GM23338 (cell line): ENCODE measurements around the gene ABI1. TPM values are rescaled to one million over a fixed set of nuclear protein-coding genes. Genes with fewer than 3 reads are reported as not detected.

Source experiments
- ATAC-seq: fragments of 200-7000 bp; cut with Tn5 transposase; 3 replicates; pipeline ENCODE4 v1.9.1; 2020
- DNase-seq: peaks from one replicate; pipeline ENCODE4 v3.0.0-alpha.2; 2015; ENCODE audit warnings: low spot score
- H2AFZ ChIP-seq: fragments of 200-600 bp; sonication (generic); 2 replicates; pipeline ENCODE4 v1.8.0; 2016; ENCODE audit warnings: antibody characterized with exemption, mild to moderate bottlenecking, moderate library complexity
- H3F3A ChIP-seq: fragments of 200-600 bp; sonication (generic); replicated peaks from 2 replicates; pipeline ENCODE4 v1.8.0; 2017; ENCODE audit warnings: antibody characterized with exemption, mixed run types, low read depth
- H3K27ac ChIP-seq: fragments of 200-600 bp; sonication (generic); 2 replicates; pipeline ENCODE4 v1.6.1; 2016; ENCODE audit warnings: low read depth
- H3K27me3 ChIP-seq: fragments of 200-600 bp; sonication (generic); 2 replicates; pipeline ENCODE4 v1.8.0; 2016; ENCODE audit warnings: mild to moderate bottlenecking, mixed run types, moderate library complexity; ENCODE audit not compliant: insufficient read depth
- H3K36me3 ChIP-seq: fragments of 200-600 bp; sonication (generic); 2 replicates; pipeline ENCODE4 v1.8.0; 2016; ENCODE audit warnings: mild to moderate bottlenecking; ENCODE audit not compliant: insufficient read depth
- H3K4me1 ChIP-seq: fragments of 200-600 bp; sonication (generic); 2 replicates; pipeline ENCODE4 v1.8.0; 2016; ENCODE audit warnings: mild to moderate bottlenecking, moderate library complexity; ENCODE audit not compliant: insufficient read depth
- H3K4me2 ChIP-seq: fragments of 200-600 bp; sonication (generic); 2 replicates; pipeline ENCODE4 v1.7.1; 2017; ENCODE audit warnings: mixed run types
- H3K4me3 ChIP-seq: fragments of 200-600 bp; sonication (generic); 2 replicates; pipeline ENCODE4 v1.6.1; 2016; ENCODE audit warnings: mixed run types
- H3K79me2 ChIP-seq: fragments of 200-600 bp; sonication (generic); replicated peaks from 2 replicates; pipeline ENCODE4 v1.8.0; 2017; ENCODE audit warnings: mild to moderate bottlenecking; ENCODE audit not compliant: insufficient read depth
- H3K9me2 ChIP-seq: fragments of 200-600 bp; sonication (generic); 2 replicates; pipeline ENCODE4 v1.8.0; 2017; ENCODE audit not compliant: insufficient read depth
- H4K20me1 ChIP-seq: fragments of 200-600 bp; sonication (generic); replicated peaks from 2 replicates; pipeline ENCODE4 v1.8.0; 2017; ENCODE audit warnings: mild to moderate bottlenecking; ENCODE audit not compliant: insufficient read depth
- H3K27ac Mint-ChIP-seq: 2 replicates; pipeline ENCODE4 v1.8.0; 2020; ENCODE audit warnings: inconsistent platforms, mild to moderate bottlenecking, moderate library complexity, mixed read lengths
- H3K27me3 Mint-ChIP-seq: 3 replicates; pipeline ENCODE4 v1.8.0; 2022; ENCODE audit warnings: low read depth, mild to moderate bottlenecking, moderate library complexity, mixed read lengths, inconsistent platforms; ENCODE audit not compliant: insufficient read depth, poor library complexity
- H3K36me3 Mint-ChIP-seq: 3 replicates; pipeline ENCODE4 v1.8.0; 2021; ENCODE audit warnings: low read depth, mild to moderate bottlenecking, inconsistent platforms, moderate library complexity, mixed read lengths
- H3K4me1 Mint-ChIP-seq: 3 replicates; pipeline ENCODE4 v1.8.0; 2020; ENCODE audit warnings: mild to moderate bottlenecking, inconsistent platforms, mixed read lengths
- H3K4me3 Mint-ChIP-seq: 3 replicates; pipeline ENCODE4 v1.8.0; 2021; ENCODE audit warnings: moderate library complexity, mild to moderate bottlenecking, inconsistent platforms, mixed read lengths
- H3K9me3 Mint-ChIP-seq: 3 replicates; pipeline ENCODE4 v1.8.0; 2020; ENCODE audit warnings: moderate library complexity, mild to moderate bottlenecking, inconsistent platforms, mixed read lengths
- CREB1 ChIP-seq: fragments of 250-450 bp; sonication (Bioruptor Pico); IDR thresholded peaks from 2 replicates; pipeline ENCODE4 v1.5.0; 2020; ENCODE audit warnings: low read depth, mild to moderate bottlenecking, moderate library complexity
- EZH2 ChIP-seq: fragments of 200-600 bp; sonication (generic); IDR thresholded peaks from one replicate; pipeline ENCODE4 v1.8.0; 2017; ENCODE audit warnings: antibody characterized with exemption, mild to moderate bottlenecking, low read depth; ENCODE audit not compliant: unreplicated experiment
- EZH2phosphoT487 ChIP-seq: fragments of 200-600 bp; sonication (generic); IDR thresholded peaks from one replicate; pipeline ENCODE4 v1.8.1; 2018; ENCODE audit warnings: antibody characterized with exemption; ENCODE audit not compliant: unreplicated experiment
- JUNB ChIP-seq: IDR thresholded peaks from one replicate; pipeline ENCODE4 v1.6.1; 2016; ENCODE audit warnings: antibody characterized with exemption; ENCODE audit not compliant: unreplicated experiment
- NANOG ChIP-seq: IDR thresholded peaks from 2 replicates; pipeline ENCODE4 v1.6.1; 2016; ENCODE audit warnings: antibody characterized with exemption, borderline replicate concordance
- POLR2AphosphoS5 ChIP-seq: IDR thresholded peaks from 2 replicates; pipeline ENCODE4 v1.6.1; 2016; ENCODE audit warnings: antibody characterized with exemption, low read depth
- STAT1 ChIP-seq: IDR thresholded peaks from one replicate; pipeline ENCODE4 v1.6.1; 2016; ENCODE audit warnings: antibody characterized with exemption; ENCODE audit not compliant: unreplicated experiment
- ZNF114 ChIP-seq: fragments of 250-450 bp; sonication (Bioruptor Pico); IDR thresholded peaks from 2 replicates; pipeline ENCODE4 v1.5.0; 2020; ENCODE audit warnings: mild to moderate bottlenecking, moderate library complexity
- ZNF331 ChIP-seq: fragments of 250-450 bp; sonication (Bioruptor Pico); IDR thresholded peaks from 2 replicates; pipeline ENCODE4 v1.5.0; 2020; ENCODE audit warnings: low read depth, mild to moderate bottlenecking, moderate library complexity
- polyA plus RNA-seq: library from polyadenylated mRNA; unstranded; fragments of >200 nt; fragmentation: Nextera tagmentation; extraction: Ambion mirVana; gene quantifications from 2 replicates; pipeline ENCODE4 v1.2.1, GENCODE V29; 2016
- total RNA-seq: library from RNA; depleted of rRNA; stranded (reverse); fragments of >200 nt; shearing (Covaris generic); gene quantifications from 2 replicates; pipeline ENCODE4 v1.2.3, GENCODE V29; 2014
- TF ChIP-seq, protein P1 (sequence below): fragments of 250-450 bp; sonication (Bioruptor Pico); IDR thresholded peaks from 2 replicates; pipeline ENCODE4 v1.5.0; 2020; ENCODE audit warnings: mild to moderate bottlenecking, moderate library complexity
- TF ChIP-seq, protein P2 (sequence below): IDR thresholded peaks from one replicate; pipeline ENCODE4 v1.6.1; 2018; ENCODE audit warnings: antibody characterized with exemption; ENCODE audit not compliant: unreplicated experiment
- TF ChIP-seq, protein P3 (sequence below): IDR thresholded peaks from 2 replicates; pipeline ENCODE4 v1.6.1; 2016; ENCODE audit warnings: antibody characterized with exemption
- TF ChIP-seq, protein P4 (sequence below), 2 experiments: fragments of 200-600 bp in 1 of 2; sonication (generic) in 1 of 2; conservative IDR thresholded peaks; 2 replicates each; pipeline versions ENCODE4 v1.5.1 to v1.6.1; 2016 to 2017; ENCODE audit warnings: antibody characterized with exemption in 2 of 2, low read depth in 2 of 2, mild to moderate bottlenecking in 2 of 2, moderate library complexity in 1 of 2

Gene ABI1
- total and polyA plus RNA-seq, 2 experiments from 2014 or later: 22.3 to 30.7 TPM

DNA sequence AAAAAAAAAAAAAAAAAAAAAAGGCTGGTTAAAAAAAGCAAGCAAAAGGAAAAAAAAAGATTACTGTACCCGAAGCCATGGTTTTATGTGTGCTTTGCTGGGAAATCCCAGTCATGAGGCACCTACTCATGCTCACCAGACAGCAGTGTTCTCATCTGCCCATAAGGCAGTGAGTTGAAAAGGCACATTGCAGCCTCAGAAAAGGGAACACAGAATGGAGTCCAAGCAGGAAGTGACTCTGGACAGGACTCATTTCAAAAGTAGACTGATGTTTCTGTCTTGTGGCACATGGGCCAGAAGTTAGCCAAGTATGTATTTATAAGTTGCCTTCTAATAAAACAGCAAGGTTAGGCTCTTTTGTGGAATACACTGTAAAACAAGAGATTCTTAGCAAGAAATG lies 123.0 kb downstream of the ABI1 start (continued):
- TF ChIP-seq, protein P1, sequence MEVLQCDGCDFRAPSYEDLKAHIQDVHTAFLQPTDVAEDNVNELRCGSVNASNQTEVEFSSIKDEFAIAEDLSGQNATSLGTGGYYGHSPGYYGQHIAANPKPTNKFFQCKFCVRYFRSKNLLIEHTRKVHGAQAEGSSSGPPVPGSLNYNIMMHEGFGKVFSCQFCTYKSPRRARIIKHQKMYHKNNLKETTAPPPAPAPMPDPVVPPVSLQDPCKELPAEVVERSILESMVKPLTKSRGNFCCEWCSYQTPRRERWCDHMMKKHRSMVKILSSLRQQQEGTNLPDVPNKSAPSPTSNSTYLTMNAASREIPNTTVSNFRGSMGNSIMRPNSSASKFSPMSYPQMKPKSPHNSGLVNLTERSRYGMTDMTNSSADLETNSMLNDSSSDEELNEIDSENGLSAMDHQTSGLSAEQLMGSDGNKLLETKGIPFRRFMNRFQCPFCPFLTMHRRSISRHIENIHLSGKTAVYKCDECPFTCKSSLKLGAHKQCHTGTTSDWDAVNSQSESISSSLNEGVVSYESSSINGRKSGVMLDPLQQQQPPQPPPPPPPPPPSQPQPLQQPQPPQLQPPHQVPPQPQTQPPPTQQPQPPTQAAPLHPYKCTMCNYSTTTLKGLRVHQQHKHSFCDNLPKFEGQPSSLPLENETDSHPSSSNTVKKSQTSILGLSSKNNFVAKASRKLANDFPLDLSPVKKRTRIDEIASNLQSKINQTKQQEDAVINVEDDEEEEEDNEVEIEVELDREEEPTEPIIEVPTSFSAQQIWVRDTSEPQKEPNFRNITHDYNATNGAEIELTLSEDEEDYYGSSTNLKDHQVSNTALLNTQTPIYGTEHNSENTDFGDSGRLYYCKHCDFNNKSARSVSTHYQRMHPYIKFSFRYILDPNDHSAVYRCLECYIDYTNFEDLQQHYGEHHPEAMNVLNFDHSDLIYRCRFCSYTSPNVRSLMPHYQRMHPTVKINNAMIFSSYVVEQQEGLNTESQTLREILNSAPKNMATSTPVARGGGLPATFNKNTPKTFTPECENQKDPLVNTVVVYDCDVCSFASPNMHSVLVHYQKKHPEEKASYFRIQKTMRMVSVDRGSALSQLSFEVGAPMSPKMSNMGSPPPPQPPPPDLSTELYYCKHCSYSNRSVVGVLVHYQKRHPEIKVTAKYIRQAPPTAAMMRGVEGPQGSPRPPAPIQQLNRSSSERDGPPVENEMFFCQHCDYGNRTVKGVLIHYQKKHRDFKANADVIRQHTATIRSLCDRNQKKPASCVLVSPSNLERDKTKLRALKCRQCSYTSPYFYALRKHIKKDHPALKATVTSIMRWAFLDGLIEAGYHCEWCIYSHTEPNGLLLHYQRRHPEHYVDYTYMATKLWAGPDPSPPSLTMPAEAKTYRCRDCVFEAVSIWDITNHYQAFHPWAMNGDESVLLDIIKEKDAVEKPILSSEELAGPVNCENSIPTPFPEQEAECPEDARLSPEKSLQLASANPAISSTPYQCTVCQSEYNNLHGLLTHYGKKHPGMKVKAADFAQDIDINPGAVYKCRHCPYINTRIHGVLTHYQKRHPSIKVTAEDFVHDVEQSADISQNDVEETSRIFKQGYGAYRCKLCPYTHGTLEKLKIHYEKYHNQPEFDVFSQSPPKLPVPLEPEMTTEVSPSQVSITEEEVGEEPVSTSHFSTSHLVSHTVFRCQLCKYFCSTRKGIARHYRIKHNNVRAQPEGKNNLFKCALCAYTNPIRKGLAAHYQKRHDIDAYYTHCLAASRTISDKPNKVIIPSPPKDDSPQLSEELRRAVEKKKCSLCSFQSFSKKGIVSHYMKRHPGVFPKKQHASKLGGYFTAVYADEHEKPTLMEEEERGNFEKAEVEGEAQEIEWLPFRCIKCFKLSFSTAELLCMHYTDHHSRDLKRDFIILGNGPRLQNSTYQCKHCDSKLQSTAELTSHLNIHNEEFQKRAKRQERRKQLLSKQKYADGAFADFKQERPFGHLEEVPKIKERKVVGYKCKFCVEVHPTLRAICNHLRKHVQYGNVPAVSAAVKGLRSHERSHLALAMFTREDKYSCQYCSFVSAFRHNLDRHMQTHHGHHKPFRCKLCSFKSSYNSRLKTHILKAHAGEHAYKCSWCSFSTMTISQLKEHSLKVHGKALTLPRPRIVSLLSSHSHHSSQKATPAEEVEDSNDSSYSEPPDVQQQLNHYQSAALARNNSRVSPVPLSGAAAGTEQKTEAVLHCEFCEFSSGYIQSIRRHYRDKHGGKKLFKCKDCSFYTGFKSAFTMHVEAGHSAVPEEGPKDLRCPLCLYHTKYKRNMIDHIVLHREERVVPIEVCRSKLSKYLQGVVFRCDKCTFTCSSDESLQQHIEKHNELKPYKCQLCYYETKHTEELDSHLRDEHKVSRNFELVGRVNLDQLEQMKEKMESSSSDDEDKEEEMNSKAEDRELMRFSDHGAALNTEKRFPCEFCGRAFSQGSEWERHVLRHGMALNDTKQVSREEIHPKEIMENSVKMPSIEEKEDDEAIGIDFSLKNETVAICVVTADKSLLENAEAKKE (CRISPR knock-in tag): no peak
- TF ChIP-seq STAT1 (no peak), JUNB (no peak), ZNF331 (CRISPR knock-in tag) (no peak), CREB1 (CRISPR knock-in tag) (no peak), EZH2 (no peak), EZH2phosphoT487 (no peak), NANOG (no peak)

DNA sequence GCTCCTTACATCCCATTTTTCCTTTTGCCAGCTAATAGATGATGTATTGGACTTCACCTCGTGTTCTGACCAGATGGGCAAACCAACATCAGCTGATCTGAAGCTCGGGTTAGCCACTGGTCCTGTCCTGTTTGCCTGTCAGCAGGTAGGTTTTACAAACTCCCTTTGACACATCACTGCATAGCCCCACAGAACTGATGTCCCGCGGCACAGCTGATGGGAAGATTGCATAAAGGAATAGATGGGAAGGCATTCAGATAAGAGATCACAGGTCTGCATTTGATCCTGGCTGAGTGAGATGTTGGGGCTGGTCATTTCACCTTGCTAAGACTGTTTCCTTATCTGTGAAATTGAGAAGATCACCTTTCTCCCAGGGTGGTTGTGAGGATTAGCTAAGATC lies 125.3 kb downstream of the ABI1 start:
- DNase-seq: no peak
- H3K36me3 Mint-ChIP-seq: peaks cover 65% of the 10 kb centered on the region
- TF ChIP-seq, protein P2, sequence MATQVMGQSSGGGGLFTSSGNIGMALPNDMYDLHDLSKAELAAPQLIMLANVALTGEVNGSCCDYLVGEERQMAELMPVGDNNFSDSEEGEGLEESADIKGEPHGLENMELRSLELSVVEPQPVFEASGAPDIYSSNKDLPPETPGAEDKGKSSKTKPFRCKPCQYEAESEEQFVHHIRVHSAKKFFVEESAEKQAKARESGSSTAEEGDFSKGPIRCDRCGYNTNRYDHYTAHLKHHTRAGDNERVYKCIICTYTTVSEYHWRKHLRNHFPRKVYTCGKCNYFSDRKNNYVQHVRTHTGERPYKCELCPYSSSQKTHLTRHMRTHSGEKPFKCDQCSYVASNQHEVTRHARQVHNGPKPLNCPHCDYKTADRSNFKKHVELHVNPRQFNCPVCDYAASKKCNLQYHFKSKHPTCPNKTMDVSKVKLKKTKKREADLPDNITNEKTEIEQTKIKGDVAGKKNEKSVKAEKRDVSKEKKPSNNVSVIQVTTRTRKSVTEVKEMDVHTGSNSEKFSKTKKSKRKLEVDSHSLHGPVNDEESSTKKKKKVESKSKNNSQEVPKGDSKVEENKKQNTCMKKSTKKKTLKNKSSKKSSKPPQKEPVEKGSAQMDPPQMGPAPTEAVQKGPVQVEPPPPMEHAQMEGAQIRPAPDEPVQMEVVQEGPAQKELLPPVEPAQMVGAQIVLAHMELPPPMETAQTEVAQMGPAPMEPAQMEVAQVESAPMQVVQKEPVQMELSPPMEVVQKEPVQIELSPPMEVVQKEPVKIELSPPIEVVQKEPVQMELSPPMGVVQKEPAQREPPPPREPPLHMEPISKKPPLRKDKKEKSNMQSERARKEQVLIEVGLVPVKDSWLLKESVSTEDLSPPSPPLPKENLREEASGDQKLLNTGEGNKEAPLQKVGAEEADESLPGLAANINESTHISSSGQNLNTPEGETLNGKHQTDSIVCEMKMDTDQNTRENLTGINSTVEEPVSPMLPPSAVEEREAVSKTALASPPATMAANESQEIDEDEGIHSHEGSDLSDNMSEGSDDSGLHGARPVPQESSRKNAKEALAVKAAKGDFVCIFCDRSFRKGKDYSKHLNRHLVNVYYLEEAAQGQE: no peak
- TF ChIP-seq, protein P3, sequence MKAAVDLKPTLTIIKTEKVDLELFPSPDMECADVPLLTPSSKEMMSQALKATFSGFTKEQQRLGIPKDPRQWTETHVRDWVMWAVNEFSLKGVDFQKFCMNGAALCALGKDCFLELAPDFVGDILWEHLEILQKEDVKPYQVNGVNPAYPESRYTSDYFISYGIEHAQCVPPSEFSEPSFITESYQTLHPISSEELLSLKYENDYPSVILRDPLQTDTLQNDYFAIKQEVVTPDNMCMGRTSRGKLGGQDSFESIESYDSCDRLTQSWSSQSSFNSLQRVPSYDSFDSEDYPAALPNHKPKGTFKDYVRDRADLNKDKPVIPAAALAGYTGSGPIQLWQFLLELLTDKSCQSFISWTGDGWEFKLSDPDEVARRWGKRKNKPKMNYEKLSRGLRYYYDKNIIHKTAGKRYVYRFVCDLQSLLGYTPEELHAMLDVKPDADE: no peak
- TF ChIP-seq EZH2phosphoT487 (no peak), POLR2AphosphoS5 (no peak), JUNB (no peak), CREB1 (CRISPR knock-in tag) (no peak), ZNF114 (CRISPR knock-in tag) (no peak), ZNF331 (CRISPR knock-in tag) (no peak), NANOG (no peak), STAT1 (no peak)
- TF ChIP-seq, protein P4, sequence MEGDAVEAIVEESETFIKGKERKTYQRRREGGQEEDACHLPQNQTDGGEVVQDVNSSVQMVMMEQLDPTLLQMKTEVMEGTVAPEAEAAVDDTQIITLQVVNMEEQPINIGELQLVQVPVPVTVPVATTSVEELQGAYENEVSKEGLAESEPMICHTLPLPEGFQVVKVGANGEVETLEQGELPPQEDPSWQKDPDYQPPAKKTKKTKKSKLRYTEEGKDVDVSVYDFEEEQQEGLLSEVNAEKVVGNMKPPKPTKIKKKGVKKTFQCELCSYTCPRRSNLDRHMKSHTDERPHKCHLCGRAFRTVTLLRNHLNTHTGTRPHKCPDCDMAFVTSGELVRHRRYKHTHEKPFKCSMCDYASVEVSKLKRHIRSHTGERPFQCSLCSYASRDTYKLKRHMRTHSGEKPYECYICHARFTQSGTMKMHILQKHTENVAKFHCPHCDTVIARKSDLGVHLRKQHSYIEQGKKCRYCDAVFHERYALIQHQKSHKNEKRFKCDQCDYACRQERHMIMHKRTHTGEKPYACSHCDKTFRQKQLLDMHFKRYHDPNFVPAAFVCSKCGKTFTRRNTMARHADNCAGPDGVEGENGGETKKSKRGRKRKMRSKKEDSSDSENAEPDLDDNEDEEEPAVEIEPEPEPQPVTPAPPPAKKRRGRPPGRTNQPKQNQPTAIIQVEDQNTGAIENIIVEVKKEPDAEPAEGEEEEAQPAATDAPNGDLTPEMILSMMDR (conservative IDR thresholded peaks at IDR 0.05; ENCODE audit: low read depth in 2 of 2): no peak

More for the DNA sequence above, 125.3 kb downstream of the ABI1 start:
- H3F3A ChIP-seq: no peaks in the 10 kb centered on the region
- no peak overlapping the region for H3K4me3 ChIP-seq
- H3K27ac ChIP-seq: no peak overlapping the region
- no peaks in the 10 kb centered on the region for H3K4me1 ChIP-seq
- Mint-ChIP-seq H3K27me3 (peaks cover 4% of the 10 kb centered on the region), H3K4me1 (peaks cover 13% of the 10 kb centered on the region; the same call in 2 of the 3 replicates), H3K4me3 (no peak overlapping the region), H3K9me3 (no peaks in the 10 kb centered on the region), H3K27ac (no peak overlapping the region)
- H2AFZ ChIP-seq: no peak overlapping the region
- no peaks in the 10 kb centered on the region for H3K27me3 ChIP-seq
- no peaks in the 10 kb centered on the region for H3K79me2 ChIP-seq
- peaks cover 7% of the 10 kb centered on the region; the same call in 1 of the 2 replicates for H4K20me1 ChIP-seq
- H3K9me2 ChIP-seq: no peaks in the 10 kb centered on the region
- no peak overlapping the region for H3K4me2 ChIP-seq
- H3K36me3 ChIP-seq: peaks cover 8% of the 10 kb centered on the region; the same call in 1 of the 2 replicates
- no peak for ATAC-seq
